ENCODE results near the gene EIF1.
"Not testable (repeated sequence)": the region's sequence is repeated elsewhere in the genome, so short reads cannot be mapped to it uniquely, and the experiment has no call there.

- TF ChIP-seq CTCF (IDR thresholded peaks at IDR 0.05; ENCODE audit: poor library complexity); EZH2 (IDR thresholded peaks at IDR 0.05; ENCODE audit: borderline replicate concordance); EZH2phosphoT487 (IDR thresholded peaks at IDR 0.05; ENCODE audit: low read depth, severe bottlenecking, unreplicated experiment): not testable (repeated sequence)
These were observed 12.2 kb downstream of the EIF1 start for GRCh38 chr17:41700843-41701242.
